Stimulated activated CD8-positive, alpha-beta memory T cell treated with anti-CD3 and anti-CD28 coated beads, Interleukin-4, amount 100 ng/mL, for 1 hour (primary cell): Measurements from ENCODE around the gene PPARGC1A.

ENCODE experiments used
- DNase-seq, 2 donors: peaks; one replicate each; pipeline ENCODE4 v3.0.0-alpha.2; 2020; ENCODE audit warnings: low read depth in 2 of 2, low spot score in 1 of 2

PPARGC1A gene

GRCh38 chr4:23775694-23776093, 114.2 kb downstream of the PPARGC1A start:
- DNase-seq = no peak

- DNase-seq = no peak
Measured at GRCh38 chr4:23774909-23775308, 114.9 kb downstream of the PPARGC1A start.

GRCh38 chr4:23773884-23774636, 115.8 kb downstream of the PPARGC1A start:
- DNase-seq = no peak

GRCh38 chr4:23770011-23770410, 119.8 kb downstream of the PPARGC1A start:
- no peak for DNase-seq

- DNase-seq = no peak
Measured at GRCh38 chr4:23769406-23769805, 120.4 kb downstream of the PPARGC1A start.

GRCh38 chr4:23768541-23768940, 121.3 kb downstream of the PPARGC1A start:
- DNase-seq = no peak

- DNase-seq = no peak
Measured at GRCh38 chr4:23766344-23766743, 123.5 kb downstream of the PPARGC1A start.

GRCh38 chr4:23763559-23763958, 126.3 kb downstream of the PPARGC1A start:
- DNase-seq = no peak

GRCh38 chr4:23762551-23762950, 127.3 kb downstream of the PPARGC1A start:
- no peak for DNase-seq

- no peak for DNase-seq
Measured at GRCh38 chr4:23759066-23759465, 130.8 kb downstream of the PPARGC1A start.

- no peak for DNase-seq
Measured at GRCh38 chr4:23754688-23755087, 135.2 kb downstream of the PPARGC1A start.

GRCh38 chr4:23750125-23750524, 139.7 kb downstream of the PPARGC1A start:
- no peak for DNase-seq

GRCh38 chr4:23747281-23747735, 142.5 kb downstream of the PPARGC1A start:
- no peak for DNase-seq

- DNase-seq = no peak
Measured at GRCh38 chr4:23746672-23747071, 143.2 kb downstream of the PPARGC1A start.

GRCh38 chr4:23746027-23746426, 143.8 kb downstream of the PPARGC1A start:
- no peak for DNase-seq

- DNase-seq = no peak
Measured at GRCh38 chr4:23745377-23745776, 144.5 kb downstream of the PPARGC1A start.
